HG02943 (cell line): ENCODE results near the gene XRCC3.
"Not testable (repeated sequence)": the region's sequence is repeated elsewhere in the genome, so short reads cannot be mapped to it uniquely, and the experiment has no call there.

Experiments used
- ATAC-seq: cut with Tn5 transposase; IDR thresholded peaks from one replicate; pipeline ENCODE4 v1.9.1; 2021; ENCODE audit warnings: mild to moderate bottlenecking, low read depth, moderate library complexity; ENCODE audit not compliant: unreplicated experiment

Gene XRCC3

DNA sequence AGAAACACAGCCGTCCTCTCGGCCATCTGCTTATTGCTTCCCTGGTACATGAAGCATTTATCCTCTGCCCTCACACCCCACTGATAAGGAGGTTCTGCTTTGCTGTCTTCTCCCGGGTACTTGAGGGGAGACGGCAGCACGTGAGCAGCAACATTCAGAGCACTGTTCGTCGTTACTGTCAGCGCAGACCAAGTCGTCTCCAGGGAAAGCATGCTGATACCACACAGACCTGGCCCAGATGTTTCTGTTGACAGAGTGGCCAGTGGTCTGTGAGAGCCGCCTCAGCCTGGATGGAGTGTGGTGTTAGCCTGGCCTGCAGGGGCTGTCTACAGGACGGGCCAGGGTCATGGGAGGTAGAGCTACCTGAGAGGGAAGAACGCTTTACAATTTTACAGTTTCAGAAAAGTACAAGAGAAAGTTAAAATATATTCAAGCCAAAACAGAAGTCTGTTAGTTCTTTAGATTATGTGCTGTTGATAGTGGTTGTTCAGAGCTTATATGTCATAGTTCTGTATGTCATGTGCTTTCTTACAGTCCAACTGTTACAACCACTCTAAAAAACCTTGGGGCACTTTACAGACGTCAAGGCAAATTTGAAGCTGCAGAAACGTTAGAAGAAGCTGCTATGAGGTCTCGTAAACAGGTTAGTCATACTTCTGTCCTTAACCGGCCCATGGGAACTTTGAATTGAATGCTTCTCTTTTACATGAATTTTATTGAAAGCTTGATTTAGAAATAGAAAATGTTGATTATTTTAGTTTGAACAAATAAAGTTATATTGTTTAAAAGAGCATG is 38.2 kb downstream of the XRCC3 start:
- ATAC-seq: no peak

DNA sequence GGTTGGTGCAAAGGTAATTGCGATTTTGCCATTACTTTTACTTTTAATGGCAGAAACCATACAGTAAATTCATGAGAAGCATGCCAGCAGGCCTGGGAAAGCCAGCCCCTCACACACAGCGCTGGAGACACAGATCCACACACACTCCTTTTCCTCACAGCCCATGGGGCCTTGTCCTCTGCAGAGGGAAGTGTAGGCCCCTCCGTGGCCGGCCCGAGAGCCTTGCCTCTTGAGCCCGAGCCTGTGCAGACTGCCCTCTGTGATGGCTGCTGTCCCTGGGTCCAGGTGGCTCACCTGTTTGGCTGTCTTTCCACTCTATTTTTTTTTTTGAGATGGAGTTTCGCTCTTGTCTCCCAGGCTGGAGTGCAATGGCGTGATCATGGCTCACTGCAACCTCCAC is 39.3 kb downstream of the XRCC3 start:
- no peak for ATAC-seq

DNA sequence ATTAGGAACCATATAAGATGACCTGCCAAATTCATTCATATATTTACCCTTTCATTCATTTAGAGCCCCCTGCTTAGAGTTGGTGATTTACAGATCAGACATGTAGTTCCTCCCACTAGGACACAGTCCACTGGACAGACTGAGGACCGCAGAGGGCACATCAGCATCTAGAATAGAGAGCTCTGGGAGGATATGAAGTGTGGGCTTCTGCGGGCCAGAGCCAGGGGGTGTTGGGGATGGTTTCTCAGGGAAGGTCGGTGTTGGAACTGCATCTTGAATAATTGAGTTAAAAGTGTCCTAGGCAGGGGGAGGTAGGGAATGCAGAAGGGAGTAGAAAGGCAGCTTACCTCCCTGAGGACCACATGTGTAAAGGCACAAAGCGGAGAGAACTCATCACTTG is 43.3 kb downstream of the XRCC3 start:
- no peak for ATAC-seq

DNA sequence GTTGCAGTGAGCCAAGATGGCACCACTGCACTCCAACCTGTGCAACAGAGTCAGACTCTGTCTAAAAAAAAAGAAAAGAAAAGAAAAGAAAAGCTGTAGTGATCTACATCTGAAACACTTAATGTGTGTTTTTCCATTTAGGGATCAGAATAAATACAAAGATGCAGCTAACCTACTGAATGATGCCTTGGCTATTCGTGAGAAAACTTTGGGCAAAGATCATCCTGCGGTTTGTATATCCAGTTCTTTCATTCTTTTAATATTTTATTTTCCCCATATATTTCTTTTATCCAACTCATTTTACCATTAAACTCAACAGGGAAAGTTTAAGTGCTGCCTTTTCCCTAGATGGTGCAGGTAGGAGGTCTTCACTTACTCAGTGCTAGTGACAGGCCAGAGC is 45.9 kb downstream of the XRCC3 start:
- ATAC-seq: no peak

DNA sequence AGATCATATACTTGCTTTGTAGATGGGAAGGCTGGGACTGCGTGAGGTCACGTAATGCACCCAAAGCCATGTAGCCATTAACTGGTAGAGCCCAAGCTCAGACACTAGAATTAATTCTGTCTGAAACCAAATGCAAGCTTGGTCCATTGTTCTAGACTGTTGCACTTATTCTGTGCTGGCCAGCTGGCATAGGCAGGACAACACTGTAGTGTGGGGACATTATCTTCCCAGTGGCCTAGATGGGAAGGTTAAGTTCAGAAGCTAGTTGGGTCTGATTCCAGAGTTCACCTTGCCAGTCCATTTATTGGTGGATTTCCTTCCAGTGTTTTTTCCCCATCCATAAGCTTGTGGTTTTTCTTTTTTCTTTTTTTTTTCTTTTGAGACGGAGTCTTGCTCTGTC is 47.1 kb downstream of the XRCC3 start:
- no peak for ATAC-seq

DNA sequence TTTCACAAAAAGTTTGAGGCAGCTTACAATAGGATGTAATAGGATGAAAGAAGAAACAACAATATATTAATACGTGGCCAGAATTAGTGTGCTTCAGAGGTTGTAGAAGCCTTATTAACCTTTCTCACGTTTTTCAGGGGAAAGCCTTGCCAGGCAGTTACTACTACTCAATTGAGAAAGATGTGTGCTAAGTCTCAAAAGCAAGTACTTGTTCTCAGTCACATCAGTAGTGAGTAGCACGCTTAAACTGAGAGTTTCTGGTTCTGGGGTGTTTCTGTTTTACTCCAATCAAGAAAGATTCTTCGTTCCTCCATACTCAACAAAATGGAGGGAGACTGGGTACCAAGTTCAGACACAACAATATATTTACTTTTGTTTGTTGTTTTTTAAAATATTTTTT is 47.6 kb downstream of the XRCC3 start:
- ATAC-seq: no peak

DNA sequence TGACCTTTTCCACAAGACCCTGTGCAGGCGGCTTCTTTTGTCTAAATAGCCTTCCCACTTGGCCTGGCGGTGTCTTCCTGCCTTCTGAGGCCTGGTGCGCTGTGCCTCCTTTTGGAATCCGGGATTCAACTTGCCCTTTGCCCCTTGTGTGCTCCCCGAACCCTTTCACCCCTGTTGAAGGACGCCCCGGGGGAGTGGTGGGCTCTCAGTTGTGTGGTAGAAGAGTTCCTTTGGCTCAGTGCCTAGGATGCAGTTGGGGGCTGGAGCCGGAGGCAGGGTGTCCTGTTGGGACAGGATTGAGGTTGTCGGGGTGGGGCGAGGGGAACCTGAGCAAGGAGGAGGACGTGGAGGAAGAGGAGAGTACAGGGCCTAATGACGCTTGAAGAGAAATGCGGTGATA is 51.7 kb downstream of the XRCC3 start:
- no peak for ATAC-seq

DNA sequence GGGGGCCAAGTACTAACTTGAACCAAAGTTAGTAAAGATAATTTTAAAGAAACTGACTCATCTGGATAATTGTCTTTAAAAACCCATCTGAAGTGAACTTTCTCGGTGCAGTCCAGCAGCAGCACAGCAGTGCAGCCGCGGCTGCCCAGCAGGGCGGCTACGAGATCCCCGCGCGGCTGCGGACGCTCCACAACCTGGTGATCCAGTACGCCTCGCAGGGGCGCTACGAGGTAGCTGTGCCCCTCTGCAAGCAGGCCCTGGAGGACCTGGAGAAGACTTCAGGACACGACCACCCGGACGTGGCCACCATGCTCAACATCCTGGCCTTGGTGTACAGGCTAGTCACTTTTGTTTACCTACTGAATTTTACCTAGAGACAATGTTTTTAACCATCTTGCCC is 52.7 kb downstream of the XRCC3 start:
- ATAC-seq: no peak

DNA sequence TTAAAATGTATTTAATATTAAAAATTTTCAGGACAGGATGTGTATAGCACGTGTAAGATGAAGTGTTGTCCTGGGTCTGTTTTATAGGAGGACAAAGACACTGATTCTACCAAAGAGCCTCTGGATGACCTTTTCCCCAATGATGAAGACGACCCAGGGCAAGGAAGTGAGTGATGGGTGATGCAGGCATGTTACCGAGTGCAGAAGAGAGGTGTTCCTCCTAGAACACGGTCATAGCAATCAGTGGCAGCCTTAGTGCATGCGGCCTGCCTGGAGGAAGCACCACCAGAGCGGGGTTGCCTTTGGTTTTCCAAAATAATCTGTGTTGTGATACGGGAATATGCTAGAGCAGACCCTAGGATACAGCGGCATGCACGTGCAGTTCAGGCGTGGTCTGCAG is 53.2 kb downstream of the XRCC3 start:
- ATAC-seq: no peak

DNA sequence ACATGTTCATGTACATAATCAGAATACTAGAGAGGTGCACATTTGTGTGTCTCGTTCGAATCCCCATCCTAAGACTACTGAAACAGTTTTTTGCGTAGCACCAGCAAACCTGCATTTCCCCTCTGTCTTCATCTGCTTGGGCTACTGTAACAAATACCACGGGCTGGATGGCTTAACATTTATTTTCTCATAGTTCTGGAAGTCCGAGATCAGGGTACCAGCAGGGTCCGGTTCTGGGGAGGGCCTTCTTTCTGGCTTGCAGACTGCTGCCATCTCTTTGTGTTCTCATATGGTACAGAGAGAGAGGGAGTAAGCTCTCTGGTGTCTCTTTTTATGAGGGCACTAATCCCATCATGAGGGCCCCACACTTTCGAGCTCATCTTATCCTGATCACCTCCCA is 55.6 kb downstream of the XRCC3 start:
- no peak for ATAC-seq

DNA sequence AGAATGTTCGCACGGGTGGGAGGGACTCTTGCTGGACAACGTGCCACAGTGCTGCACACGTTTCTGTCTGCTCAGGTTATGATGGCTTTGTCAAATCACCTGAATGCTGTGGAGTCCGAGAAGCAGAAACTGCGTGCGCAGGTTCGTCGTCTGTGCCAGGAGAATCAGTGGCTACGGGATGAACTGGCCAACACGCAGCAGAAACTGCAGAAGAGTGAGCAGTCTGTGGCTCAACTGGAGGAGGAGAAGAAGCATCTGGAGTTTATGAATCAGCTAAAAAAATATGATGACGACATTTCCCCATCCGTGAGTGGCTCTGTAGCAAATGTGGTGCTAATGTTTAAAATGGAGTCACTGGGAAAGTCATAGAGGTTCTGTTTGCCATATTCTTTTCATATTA is 57.8 kb downstream of the XRCC3 start:
- ATAC-seq: no peak

DNA sequence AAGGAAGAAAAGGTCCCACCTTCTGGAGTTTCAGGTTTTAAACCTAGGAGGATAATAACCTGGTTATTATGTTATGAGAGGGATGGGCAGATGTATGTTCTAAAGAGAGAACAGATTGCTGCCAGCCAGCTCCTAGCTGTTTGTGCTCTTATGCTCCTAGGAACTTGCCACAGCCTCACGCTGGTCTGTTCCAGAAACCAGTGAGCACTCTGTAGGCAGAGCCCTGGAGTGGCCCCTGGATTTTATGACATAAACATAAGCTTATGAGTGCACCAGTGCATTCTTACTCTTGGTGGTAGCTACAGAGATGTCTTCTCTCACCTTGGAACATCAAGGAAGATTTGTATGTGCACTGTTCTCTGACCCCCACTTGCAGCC is 58.5 kb downstream of the XRCC3 start:
- no peak for ATAC-seq

DNA sequence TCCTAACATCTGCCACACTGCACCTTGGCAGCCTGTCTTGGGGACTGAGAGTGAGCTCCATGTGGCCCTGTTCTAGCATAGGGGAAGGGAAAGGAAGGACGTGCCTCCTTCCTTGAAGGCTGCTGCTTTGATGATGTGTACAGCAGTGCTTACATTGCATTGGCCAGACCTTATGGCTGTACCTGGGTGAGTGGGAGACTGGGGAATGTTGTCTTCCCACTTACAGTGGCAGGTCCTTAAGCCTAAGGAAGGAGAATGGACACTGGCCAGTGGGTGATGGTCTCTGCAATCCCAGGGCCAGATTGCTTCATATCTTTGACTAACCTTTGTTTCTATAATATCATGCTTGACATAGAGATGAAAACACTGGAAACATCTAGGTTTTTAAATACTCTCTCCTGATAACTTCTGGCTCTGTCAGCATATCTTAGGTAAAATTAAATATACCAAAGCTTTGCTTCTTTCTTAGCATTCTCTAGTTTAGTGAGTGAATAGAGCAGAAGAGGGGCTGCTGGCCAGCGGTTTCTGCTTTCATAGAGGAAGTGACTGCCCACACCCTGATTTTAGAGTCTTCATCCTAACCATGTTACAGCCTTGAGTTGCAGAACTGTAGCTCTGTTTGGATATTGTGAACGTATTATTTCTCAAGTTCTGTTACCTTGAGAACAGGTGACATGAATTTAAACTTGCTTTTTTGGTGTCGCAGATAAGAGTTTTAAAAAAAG is 59.1 kb downstream of the XRCC3 start:
- no peak for ATAC-seq

DNA sequence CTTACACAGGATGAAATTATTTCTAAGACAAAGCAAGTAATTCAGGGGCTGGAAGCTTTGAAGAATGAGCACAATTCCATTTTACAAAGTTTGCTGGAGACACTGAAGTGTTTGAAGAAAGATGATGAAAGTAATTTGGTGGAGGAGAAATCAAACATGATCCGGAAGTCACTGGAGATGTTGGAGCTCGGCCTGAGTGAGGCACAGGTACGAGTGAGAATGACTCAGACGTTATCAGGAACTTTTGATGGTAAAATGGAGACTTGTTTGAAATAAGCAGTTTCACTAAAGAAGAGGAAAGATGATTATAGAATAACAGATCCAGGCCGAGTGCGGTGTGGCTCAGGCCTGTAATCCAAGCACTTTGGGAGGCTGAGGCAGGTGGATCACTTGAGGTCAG is 60.6 kb downstream of the XRCC3 start:
- ATAC-seq: no peak

DNA sequence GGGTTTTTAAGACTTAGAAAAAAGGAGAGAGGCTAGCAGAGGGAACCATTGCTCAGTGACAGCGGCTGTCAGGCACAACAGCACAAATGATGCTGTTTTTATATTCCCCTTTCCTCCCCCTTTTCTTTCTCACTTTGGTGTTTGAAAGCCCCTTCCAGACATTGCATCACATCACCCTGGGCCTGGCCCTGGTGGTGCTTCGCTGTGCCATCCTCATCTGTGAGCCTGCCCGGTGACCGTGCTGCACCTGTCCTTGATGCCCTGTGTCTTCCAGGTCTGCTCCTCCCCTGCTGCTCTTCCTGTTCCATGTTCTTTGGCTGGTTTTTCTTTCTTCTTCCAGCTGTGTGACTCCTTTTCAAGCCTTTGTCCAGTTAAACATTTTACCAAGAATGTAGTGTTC is 61.4 kb downstream of the XRCC3 start:
- ATAC-seq: no peak

DNA sequence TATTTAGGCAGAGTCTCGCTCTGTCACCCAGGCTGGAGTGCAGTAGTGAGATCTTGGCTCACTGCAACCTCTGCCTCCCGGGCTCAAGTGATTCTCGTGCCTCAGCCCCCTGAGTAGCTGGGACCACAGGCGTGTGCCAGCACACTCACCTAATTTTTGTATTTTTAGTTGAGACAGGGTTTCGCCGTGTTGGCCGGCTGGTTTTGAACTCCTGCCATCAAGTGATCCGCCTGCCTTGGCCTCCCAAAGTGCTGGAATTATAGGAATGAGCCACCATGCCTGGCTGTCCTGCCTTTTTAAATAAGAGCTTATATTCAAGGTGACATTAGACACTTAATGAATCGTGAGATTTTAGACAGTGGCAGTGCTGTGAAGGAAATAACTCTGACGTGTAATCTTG is 61.9 kb downstream of the XRCC3 start:
- not testable (repeated sequence) for ATAC-seq

DNA sequence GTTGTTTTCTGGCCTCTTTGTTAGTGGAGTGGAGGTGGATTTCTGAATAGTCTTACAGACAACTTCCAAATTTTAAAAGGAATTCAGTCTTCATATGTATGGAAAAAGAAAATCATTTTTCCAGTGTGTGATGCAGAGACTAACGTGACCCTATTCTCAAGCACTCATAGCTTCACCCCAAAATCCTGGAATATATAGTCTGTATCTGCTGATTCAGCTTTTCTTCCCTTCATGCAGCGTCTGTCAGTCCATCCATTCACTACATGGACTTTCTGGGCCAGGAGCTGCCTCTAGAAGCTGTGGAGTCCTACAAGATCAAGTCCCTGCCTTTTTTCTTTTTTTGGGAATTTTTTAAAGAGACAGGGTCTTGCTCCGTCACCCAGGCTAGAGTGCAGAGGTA is 62.4 kb downstream of the XRCC3 start:
- ATAC-seq: no peak

DNA sequence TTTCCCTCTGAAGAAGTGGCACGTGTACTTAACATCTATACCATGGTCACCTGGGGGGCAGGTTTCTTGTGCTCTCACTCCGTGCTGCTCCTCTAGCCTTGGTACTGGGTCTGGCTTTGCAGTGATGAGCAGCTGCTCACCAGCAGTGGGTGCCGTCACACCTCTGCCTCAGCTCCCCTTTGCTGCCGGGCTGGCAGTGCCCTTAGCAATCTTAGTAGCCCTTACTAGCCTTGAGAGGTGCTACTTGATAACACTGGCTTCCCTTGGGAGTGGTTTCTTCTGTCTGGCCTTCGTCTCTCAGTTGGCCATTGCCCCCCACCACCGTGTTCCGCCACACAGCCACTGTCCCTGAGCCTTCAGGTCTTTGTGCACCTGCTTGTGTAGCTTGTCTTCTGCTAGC is 63.7 kb downstream of the XRCC3 start:
- ATAC-seq: no peak

DNA sequence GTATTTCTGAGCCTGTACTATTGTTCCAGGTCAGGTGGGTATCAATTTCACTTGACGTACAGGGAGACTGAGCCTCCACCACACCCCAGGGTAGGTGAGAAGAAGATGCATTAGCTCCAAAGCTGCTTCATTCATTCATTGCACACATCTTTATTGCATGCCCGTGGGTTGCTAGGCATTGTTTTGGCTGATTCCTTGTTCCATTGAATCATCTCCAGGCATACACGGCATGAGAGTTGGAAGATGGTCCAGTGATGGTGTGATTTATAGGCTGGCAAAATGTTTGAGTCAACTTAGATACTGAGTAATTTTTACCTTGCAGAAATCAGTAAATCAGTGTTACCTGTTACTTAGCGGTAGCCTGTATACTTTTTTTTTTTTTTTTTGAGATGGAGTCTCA is 65.0 kb downstream of the XRCC3 start:
- no peak for ATAC-seq

DNA sequence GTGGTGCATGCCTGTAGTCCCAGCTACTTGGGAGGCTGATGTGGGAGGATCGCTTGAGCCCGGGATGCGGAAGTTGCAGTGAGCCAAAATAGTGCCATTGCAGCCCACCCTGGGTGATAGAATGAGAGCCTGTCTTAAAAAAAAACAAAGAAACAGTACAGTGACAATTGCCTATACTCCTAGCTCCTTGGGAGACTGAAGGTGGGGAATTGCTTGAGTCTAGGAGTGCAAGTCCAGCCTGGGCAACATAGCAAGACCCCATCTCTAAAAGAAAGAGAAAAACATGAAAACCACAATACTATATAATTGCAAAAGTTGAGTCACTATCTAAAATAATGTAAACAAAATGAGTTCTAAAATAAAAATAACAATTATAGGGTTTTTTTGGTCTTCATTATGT is 66.2 kb downstream of the XRCC3 start:
- ATAC-seq: no peak
